Dermis blood vessel endothelial cell (primary cell): Measurements from ENCODE around the gene GAB2. TPM values are rescaled to one million over a fixed set of nuclear protein-coding genes. Genes with fewer than 3 reads are reported as not detected.
"Not testable (repeated sequence)": the region's sequence is repeated elsewhere in the genome, so short reads cannot be mapped to it uniquely, and the experiment has no call there.

Experiments
- DNase-seq: peaks from one replicate; pipeline ENCODE4 v3.0.0; 2010
- total RNA-seq: library from RNA; depleted of rRNA; stranded (reverse); fragments of >200 nt; gene quantifications from 2 replicates; pipeline ENCODE4 v1.2.3, GENCODE V29; 2014

The GAB2 gene, protein sequence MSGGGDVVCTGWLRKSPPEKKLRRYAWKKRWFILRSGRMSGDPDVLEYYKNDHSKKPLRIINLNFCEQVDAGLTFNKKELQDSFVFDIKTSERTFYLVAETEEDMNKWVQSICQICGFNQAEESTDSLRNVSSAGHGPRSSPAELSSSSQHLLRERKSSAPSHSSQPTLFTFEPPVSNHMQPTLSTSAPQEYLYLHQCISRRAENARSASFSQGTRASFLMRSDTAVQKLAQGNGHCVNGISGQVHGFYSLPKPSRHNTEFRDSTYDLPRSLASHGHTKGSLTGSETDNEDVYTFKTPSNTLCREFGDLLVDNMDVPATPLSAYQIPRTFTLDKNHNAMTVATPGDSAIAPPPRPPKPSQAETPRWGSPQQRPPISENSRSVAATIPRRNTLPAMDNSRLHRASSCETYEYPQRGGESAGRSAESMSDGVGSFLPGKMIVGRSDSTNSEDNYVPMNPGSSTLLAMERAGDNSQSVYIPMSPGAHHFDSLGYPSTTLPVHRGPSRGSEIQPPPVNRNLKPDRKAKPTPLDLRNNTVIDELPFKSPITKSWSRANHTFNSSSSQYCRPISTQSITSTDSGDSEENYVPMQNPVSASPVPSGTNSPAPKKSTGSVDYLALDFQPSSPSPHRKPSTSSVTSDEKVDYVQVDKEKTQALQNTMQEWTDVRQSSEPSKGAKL
- 19.4 and 23.5 TPM in 2 replicates for total RNA-seq

- DNase-seq: no peak
These were observed at the start of gene GAB2 for GRCh38 chr11:78417175-78417887. TSS of gene GAB2 (minus strand) at chr11:78417820. CDS start at chr11:78417720, 100 bp downstream.

- no peak for DNase-seq
These were observed 49.8 kb upstream of the GAB2 start for GRCh38 chr11:78467370-78467769.

GRCh38 chr11:78465169-78465942, 47.7 kb upstream of the GAB2 start:
- no peak for DNase-seq

DNA sequence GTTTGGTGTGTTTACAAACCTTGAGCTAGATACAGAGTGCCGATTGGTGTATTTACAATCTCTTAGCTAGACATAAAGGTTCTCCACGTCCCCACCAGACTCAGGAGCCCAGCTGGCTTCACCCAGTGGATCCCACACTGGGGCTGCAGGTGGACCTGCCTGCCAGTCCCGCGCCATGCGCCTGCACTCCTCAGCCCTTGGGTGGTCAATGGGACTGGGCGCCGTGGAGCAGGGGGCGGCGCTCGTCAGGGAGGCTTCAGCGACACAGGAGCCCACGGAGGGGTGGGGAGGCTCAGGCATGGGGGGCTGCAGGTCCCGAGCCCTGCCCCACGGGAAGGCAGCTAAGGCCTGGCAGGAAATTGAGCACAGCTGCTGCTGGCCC, 47.2 kb upstream of the GAB2 start:
- DNase-seq: not testable (repeated sequence)

- peak; percentile 35 for DNase-seq
These were observed 42.9 kb upstream of the GAB2 start for GRCh38 chr11:78460471-78460870.

DNA sequence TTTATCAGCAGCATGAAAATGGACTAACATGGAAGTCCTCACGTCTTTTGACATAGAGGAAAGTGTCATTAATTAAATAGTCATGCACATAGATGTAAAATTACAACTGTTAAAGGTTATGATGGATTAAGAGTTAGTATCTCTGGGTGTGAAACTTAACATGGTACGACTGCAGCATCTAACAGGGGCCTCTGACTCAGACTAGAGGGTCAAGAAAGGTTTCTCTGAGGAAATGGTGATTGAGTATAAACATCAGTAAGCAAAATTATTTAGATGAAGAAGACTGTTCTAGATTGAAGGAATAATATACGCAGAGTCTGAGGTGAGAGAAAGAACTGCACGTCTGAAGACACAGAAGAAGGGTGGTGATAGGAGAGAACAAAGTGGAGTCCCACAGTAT, 42.1 kb upstream of the GAB2 start:
- peak; percentile 12 for DNase-seq

GRCh38 chr11:78457448-78457847, 39.8 kb upstream of the GAB2 start:
- DNase-seq: no peak

GRCh38 chr11:78453140-78453935, 35.7 kb upstream of the GAB2 start:
- DNase-seq: no peak

DNA sequence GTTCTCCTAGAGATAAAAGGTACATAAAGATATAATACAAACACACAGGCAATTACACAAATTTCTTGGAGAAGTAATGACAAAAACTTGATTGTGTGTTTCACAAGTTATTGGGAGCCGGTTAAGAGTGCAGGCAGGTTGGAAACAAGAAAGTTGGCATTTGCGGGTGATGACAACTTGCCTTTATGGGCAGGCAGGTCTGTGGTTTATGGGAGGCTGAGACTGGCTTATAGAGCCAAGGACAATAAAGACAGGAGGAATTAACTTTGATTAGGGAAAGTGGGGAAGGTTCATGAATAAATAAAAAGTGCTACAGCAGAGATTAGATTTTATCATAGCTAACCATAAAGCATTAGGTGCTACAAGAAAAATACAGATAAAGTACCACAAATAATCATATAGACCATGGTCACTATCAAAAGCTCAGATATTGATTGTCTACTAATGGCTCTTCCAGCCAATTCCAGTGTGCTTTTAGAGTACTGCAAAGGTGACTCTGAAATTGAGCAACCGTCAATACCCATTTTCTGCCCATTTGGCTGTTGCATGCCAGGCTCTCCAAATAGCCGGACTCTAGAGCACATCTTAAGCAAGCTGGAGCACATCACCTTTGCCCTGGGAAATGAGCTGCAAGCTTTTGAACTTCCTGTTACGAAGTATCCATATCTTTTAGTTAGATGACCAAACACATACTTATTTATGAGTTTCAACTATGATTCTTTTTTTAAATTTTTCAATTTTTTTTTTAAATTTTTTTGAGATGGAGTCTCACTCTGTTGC, 33.9 kb upstream of the GAB2 start:
- peak; percentile 25 for DNase-seq

- no peak for DNase-seq
These were observed 33.2 kb upstream of the GAB2 start for GRCh38 chr11:78450866-78451265.

DNA sequence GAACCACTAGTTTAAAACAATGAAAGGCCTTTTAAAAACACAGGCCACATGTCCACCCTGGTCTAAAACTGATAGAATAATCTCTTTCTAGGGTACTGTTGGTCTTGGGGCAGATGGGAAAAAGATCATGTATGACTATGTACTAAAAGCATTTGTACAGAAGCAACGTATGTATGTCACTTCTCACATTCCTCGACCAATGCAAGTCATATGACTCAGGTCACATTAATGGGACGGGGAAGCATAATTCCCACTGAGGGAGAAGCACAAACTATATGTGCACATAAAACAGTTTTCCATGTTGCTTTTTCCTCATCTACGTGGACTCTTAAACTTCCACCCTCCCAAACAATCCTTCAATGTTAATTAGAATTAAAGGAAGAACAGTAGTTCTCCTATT, 32.2 kb upstream of the GAB2 start:
- no peak for DNase-seq

DNA sequence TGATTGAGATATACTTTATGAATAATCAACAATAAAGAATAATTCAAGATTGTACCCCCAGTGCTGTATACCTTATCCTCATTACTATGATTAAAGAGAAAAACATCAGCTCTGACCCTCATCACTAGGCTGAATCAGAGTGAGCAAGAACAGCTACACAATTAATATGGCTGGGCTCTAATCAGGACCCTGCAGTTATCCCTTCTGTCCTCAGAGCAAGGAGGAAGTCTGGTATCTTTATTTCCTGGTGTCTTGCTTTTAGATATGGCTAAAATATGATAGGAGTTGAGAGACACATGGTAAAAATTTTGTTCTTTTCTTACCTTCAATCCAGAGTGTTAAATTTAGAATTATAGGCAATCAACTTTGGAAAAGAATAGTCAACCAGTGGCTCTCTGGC, 28.6 kb upstream of the GAB2 start:
- no peak for DNase-seq

- DNase-seq: no peak
These were observed 27.1 kb upstream of the GAB2 start for GRCh38 chr11:78444726-78445125.

- DNase-seq: no peak
These were observed 24.3 kb upstream of the GAB2 start for GRCh38 chr11:78441956-78442355.

DNA sequence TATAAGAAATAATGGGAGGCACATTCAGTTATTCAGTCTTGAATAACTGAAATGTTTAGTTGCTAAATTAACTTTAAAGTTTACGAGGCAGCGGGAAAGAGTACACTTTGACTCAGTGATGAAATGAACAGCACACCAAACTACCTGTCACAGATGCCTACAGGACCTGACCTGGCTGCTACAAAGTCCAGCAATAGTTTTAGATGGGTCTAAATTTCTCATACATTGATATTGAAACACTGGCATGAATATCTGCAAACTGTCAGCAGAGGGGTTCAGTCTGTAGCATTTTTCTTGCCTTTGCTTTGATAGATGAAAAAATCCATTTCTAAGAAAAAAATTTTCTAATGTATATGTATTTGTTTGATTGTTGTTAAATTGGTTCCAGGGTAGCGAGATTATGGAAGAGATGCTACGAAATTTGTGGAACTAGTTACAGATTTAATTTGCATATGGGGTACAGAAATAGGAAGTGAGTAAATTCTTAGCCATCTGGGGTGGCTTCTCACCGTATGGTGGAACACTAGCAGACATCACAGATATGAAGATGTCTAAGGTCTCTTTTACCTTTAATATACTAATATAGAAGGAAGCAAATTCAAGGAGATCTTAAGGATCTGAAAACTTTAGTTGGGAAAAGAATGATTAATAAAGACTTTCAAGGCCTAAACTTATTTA, 20.8 kb upstream of the GAB2 start:
- DNase-seq: no peak

- no peak for DNase-seq
These were observed 15.3 kb upstream of the GAB2 start for GRCh38 chr11:78432956-78433355.

GRCh38 chr11:78432058-78432515, 14.5 kb upstream of the GAB2 start:
- peak; percentile 51 for DNase-seq

GRCh38 chr11:78429660-78430059, 12.0 kb upstream of the GAB2 start:
- DNase-seq: no peak

DNA sequence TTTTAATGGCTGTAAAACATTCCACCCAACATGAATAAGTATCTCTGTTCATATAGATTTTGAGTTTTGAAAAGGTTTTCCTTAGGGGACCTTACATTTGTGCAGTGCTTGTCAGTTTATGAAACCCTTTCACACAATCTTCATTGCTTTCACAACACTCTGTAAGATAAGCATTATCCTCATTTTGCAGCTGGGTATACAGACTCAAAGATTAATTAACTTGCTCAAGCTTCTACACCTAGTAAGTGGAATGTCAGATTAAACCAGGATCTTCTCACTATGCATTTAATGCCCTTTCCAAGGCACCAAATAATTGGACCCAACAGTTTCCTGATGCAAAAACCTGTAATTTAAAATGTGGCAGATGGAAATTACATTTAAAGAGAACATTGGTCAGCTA, 11.6 kb upstream of the GAB2 start:
- no peak for DNase-seq

GRCh38 chr11:78428773-78429172, 11.2 kb upstream of the GAB2 start:
- no peak for DNase-seq
